Lower lobe of right lung (tissue), 2 donors: ENCODE measurements around the gene TMEM120A. TPM values are rescaled to one million over a fixed set of nuclear protein-coding genes. Genes with fewer than 3 reads are reported as not detected.
"Not testable (repeated sequence)": the region's sequence is repeated elsewhere in the genome, so short reads cannot be mapped to it uniquely, and the experiment has no call there.

Experiments
- ATAC-seq, 2 donors: fragments of 200-7000 bp; cut with Tn5 transposase; one replicate each; pipeline ENCODE4 v1.9.1; 2020 to 2022; ENCODE audit warnings: mild to moderate bottlenecking in 2 of 2, moderate library complexity in 2 of 2
- DNase-seq: peaks from one replicate; pipeline ENCODE4 v3.0.0-alpha.2; 2020
- H3K27ac ChIP-seq: fragments of 200-600 bp; one replicate; pipeline ENCODE4 v1.8.0; 2022
- H3K27me3 ChIP-seq: fragments of 200-600 bp; one replicate; pipeline ENCODE4 v1.8.0; 2022; ENCODE audit warnings: low read depth
- H3K36me3 ChIP-seq: fragments of 200-600 bp; one replicate; pipeline ENCODE4 v1.8.0; 2022; ENCODE audit warnings: mild to moderate bottlenecking
- H3K4me1 ChIP-seq: fragments of 200-600 bp; one replicate; pipeline ENCODE4 v1.8.0; 2022
- H3K4me3 ChIP-seq: fragments of 200-600 bp; one replicate; pipeline ENCODE4 v1.8.0; 2022; ENCODE audit warnings: mild to moderate bottlenecking
- H3K9me3 ChIP-seq: fragments of 200-600 bp; one replicate; pipeline ENCODE4 v1.8.0; 2022
- CTCF ChIP-seq: fragments of 200-600 bp; IDR thresholded peaks from one replicate; pipeline ENCODE4 v1.8.0; 2022; ENCODE audit warnings: antibody characterized with exemption, mild to moderate bottlenecking
- intact Hi-C: fragments of 100-400 bp; cut with DNase I; formaldehyde crosslinking; loops from one replicate; pipeline ENCODE4 v1.11.0; 2022
- total RNA-seq: library from RNA; stranded (reverse); fragmentation: NEBNext Ultra II Directional; extraction: Animal tissue kit (Norgen Biotek cat#: 25700); gene quantifications from one replicate; pipeline ENCODE4 v1.2.1, GENCODE V29; 2021
- donor health status: DM: no; HTN: yes; CAD: no; lungs with severe emphysema.

Gene TMEM120A
- total RNA-seq, 1 donor from 2014 or later = 42.7 TPM

DNA sequence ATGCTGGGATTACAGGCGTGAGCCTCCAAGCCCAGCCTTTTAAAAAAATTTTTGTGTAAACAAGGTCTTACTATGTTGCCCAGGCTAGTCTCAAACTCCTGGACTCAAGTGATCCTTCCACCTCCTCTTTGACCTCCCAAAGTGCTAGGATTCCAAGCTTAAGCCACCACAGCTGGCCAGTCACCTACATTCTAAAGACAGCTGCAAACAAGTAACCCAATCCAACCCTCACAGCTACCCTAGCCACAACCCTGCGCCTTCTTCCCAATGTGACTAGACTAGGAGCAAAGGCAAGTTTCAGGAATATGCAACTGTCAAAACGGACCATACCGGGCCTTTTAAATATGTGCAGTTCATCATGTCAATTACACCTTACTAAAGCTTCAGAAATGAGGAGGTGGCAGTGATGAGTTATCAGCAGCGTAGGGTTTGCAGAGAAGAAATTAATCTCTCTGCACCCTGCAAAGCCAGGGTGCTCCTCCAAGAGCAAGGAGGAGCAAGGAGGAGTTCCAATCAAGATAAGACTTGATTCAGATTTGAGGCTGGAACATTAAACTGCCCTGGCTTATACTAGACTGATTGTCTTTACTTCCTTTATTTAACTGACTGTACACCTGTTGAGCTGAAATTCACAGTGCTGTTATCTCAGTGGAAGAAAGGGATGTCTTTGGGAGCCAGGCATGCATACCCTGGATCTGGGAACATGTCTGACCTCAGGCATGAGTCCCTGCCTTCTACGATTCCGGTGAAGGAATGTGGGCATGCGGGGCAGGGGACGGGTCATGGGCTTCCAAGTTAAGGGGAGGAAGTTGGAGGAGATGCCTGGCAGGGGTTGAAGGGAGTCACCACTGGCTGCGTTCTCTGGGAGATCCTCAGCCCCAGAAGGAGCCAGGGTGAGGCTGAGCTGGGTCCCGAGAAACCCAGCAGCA, 15.5 kb upstream of the TMEM120A start:
- ATAC-seq = peak; percentile 13 to 50
- H3K4me1 ChIP-seq = peaks cover 27% of the 10 kb centered on the region

DNA sequence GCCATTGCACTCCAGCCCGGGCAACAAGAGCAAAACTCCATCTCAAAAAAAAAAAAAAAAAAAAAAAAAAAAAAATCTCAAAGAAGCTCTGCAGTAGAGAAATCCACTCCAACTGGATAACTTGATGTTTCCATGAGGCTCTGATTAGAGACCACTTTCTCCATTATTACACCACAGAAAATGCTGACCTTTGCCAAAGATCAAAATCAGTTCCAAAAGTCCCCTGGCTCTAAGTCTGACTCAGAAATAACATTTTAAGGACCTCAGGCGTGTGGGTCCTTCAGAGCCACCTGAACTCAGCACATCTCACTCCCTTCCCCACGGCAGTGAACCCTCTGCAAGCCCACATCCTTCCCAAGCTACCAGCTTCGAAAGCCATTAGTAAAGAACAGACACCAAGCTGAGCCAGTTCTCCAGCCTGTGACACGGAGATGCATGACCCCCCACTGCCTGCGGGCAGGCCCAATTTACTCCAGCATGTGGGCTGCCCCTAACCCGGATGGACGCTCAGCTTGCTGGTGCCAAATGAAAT, 13.8 kb upstream of the TMEM120A start:
- Histone ChIP-seq H3K27me3 (no peaks in the 10 kb centered on the region), H3K4me1 (peaks cover 27% of the 10 kb centered on the region), H3K27ac (no peak overlapping the region), H3K36me3 (peaks cover 31% of the 10 kb centered on the region), H3K9me3 (no peaks in the 10 kb centered on the region), H3K4me3 (no peak overlapping the region)
- TF ChIP-seq CTCF = no peak
- DNase-seq (peak; percentile 25), ATAC-seq (no peak)
- intact Hi-C loops = no loop called here

More for the DNA sequence above, 15.5 kb upstream of the TMEM120A start:
- H3K9me3 ChIP-seq = no peaks in the 10 kb centered on the region
- peak; percentile 28 for DNase-seq
- TF ChIP-seq CTCF = no peak
- no peaks in the 10 kb centered on the region for H3K27me3 ChIP-seq
- H3K4me3 ChIP-seq = no peak overlapping the region
- H3K36me3 ChIP-seq = peaks cover 18% of the 10 kb centered on the region
- H3K27ac ChIP-seq = peak overlapping the region; percentile 64
- intact Hi-C loops = no loop called here

DNA sequence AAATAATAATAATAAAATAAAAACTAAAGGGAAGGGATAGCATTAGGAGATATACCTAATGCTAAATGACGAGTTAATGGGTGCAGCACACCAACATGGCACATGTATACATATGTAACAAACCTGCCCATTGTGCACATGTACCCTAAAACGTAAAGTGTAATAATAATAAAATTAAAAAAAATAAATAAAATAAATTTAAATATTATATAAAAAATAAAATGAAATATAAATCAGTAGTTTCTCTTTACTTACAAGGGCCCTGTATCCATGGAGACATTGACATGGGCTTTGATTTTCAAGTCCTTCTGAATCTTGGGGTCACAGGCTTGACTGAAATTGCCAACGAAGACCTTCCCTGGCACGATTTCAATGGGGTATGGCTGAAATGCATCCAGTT, 10.6 kb upstream of the TMEM120A start:
- H3K27me3 ChIP-seq, H3K27ac ChIP-seq, intact Hi-C loops, H3K9me3 ChIP-seq, ATAC-seq, H3K4me3 ChIP-seq: not testable (repeated sequence)
- peak; percentile 0 for DNase-seq
- Histone ChIP-seq H3K36me3 (peaks cover 35% of the 10 kb centered on the region), H3K4me1 (peaks cover 17% of the 10 kb centered on the region)

DNA sequence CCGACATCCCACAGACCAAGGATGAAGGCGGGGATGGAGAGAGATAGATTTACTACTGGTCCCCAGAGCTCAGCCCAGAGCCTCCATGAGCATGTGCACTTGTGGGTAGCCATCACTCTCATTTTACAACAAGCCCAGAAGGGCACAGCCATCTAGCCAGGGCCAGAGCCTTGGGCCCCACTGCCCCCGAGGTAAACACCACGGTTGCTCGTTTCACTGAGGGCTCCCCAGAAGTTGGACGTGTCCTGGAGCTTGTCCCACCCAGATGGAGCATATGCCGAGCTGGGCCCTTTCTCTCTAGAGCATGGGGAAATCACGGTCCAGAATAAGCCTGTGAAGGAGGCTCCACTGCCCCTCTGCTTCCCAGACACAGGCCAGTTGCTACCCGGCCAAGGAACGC, 9.0 kb upstream of the TMEM120A start:
- ATAC-seq (no peak), DNase-seq (peak; percentile 10)
- peaks cover 3% of the 10 kb centered on the region for H3K4me1 ChIP-seq
- H3K9me3 ChIP-seq = no peaks in the 10 kb centered on the region
- peaks cover 35% of the 10 kb centered on the region for H3K36me3 ChIP-seq
- no peak overlapping the region for H3K4me3 ChIP-seq
- H3K27ac ChIP-seq = no peak overlapping the region
- intact Hi-C loops = no loop called here
- H3K27me3 ChIP-seq = no peaks in the 10 kb centered on the region
- no peak for TF ChIP-seq CTCF

DNA sequence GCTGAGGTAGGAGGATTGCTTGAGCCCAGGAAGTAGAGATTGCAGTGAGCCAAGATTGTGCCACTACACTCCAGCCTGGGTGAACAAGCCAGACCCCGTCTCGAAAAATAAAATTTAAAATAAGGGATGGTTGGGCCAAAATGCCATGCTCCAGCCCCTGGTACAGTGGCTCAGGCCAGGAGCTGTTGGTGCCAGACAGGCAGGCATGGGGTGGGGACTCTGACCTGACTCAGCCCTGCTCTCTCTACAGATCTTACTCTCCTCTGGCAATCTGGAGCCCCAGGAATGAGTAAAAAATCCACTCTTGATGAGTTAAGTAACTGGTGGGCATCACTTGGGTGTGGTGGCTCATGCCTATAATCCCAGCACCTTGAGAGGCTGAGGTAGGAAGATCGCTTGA, 8.4 kb upstream of the TMEM120A start:
- peak; percentile 9 for DNase-seq
- Histone ChIP-seq H3K4me1 (no peaks in the 10 kb centered on the region), H3K27ac (no peak overlapping the region), H3K27me3 (no peaks in the 10 kb centered on the region), H3K9me3 (no peaks in the 10 kb centered on the region), H3K36me3 (peaks cover 35% of the 10 kb centered on the region), H3K4me3 (no peak overlapping the region)
- no peak for TF ChIP-seq CTCF
- intact Hi-C loops = no loop called here
- no peak for ATAC-seq

GRCh38 chr7:76002139-76002538, 7.7 kb upstream of the TMEM120A start:
- DNase-seq (peak; percentile 10), ATAC-seq (no peak)
- intact Hi-C loops = no loop called here
- Histone ChIP-seq H3K27ac (no peak overlapping the region), H3K27me3 (no peaks in the 10 kb centered on the region), H3K4me3 (no peak overlapping the region), H3K9me3 (no peaks in the 10 kb centered on the region), H3K36me3 (peaks cover 35% of the 10 kb centered on the region), H3K4me1 (no peaks in the 10 kb centered on the region)
- no peak for TF ChIP-seq CTCF
